ENCODE data around the gene PCSK4. TPM values are rescaled to one million over a fixed set of nuclear protein-coding genes. Genes with fewer than 3 reads are reported as not detected.

PCSK4 gene
- total RNA-seq, 1 donor from 2014 or later, result 5.4 TPM

DNA sequence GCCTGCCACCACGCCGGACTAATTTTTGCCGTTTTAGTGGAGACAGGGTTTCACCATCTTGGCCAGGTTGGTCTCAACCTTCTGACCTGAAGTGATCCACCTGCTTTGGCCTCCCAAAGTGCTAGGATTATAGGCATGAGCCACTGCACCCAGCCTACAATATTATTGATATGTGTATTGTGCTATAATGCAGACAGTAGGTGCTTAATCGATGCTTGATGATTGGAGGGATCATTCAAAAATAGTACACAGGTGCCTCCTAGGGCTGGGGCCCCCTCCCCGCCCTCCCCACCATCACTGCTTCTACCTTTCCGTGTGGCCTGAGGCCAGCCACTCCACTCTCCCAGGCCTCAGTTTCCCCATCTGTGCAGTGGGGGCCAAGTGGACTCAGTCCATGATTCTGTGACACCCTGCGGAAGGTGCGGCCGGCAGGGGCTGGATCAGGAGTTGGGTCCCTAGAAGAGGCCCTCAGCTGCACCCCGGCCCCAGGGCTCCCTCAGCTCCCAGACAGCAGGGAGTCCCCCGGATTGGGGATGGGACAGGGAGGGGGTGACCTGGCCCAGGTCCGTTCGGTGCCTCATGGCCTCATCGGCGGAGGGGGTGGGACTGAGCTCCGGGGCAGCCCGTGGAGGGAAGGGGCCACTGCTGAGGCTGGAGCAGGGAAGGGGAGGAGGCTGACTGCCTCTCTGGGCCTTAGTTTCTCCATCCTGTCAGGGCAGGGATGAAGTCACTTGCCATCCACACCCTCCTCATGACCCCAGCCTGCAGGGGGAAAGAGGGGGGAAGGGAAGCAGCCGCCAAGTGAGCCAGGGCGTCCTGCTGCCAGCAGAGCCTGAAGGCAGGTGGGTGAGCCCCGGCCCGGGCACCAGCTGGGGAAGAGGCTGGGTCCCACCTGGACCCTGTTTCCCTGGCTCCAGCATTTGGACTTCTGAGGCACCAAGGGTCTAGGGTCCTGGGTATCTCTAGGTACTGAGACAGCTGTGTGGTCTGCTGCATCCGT is 21.5 kb upstream of the PCSK4 start:
- Histone ChIP-seq H3K9me3 (no peaks in the 10 kb centered on the region), H3K4me1 (peaks cover 61% of the 10 kb centered on the region), H3K27me3 (no peaks in the 10 kb centered on the region), H3K27ac (peak overlapping the region; percentile 87), H3K36me3 (no peaks in the 10 kb centered on the region), H3K4me3 (peak overlapping the region; percentile 55 to 59)
- intact Hi-C loops (cut with DNase I), result no loop called here
- no peak for DNase-seq (ENCODE audit: extremely low spot score in 2 of 2)
- TF ChIP-seq, protein P1, sequence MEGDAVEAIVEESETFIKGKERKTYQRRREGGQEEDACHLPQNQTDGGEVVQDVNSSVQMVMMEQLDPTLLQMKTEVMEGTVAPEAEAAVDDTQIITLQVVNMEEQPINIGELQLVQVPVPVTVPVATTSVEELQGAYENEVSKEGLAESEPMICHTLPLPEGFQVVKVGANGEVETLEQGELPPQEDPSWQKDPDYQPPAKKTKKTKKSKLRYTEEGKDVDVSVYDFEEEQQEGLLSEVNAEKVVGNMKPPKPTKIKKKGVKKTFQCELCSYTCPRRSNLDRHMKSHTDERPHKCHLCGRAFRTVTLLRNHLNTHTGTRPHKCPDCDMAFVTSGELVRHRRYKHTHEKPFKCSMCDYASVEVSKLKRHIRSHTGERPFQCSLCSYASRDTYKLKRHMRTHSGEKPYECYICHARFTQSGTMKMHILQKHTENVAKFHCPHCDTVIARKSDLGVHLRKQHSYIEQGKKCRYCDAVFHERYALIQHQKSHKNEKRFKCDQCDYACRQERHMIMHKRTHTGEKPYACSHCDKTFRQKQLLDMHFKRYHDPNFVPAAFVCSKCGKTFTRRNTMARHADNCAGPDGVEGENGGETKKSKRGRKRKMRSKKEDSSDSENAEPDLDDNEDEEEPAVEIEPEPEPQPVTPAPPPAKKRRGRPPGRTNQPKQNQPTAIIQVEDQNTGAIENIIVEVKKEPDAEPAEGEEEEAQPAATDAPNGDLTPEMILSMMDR (IDR thresholded peaks at IDR 0.05), result no peak

DNA sequence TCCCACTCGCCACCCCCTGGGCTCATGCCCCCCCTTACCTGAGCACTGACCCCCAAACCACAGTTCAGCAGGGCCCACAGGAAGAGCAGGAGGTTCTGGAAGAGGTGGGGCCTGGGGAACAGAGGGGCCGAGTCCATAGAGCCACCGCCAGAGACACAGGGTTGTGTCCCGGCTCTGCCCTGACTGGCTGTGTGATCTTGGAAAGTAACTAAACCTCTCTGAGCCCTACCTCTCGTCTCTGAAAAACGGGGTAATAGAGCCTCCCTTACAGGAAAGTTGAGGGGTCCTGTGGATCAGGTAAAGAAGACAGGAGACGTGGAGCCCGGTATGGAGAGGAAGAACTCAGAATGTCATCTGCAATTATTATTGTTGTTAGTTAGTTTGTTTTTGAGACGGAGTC is 20.7 kb upstream of the PCSK4 start:
- no peak for TF ChIP-seq POLR2A (IDR thresholded peaks at IDR 0.05)
- TF ChIP-seq, protein P1 (IDR thresholded peaks at IDR 0.05), result no peak
- no peak for TF ChIP-seq POLR2AphosphoS5 (IDR thresholded peaks at IDR 0.05; ENCODE audit: insufficient read depth in 1 of 2, low read depth in 1 of 2)
- intact Hi-C loops (cut with DNase I), result no loop called here
- H3K36me3 ChIP-seq, result no peaks in the 10 kb centered on the region
- H3K9me3 ChIP-seq, result no peaks in the 10 kb centered on the region
- H3K27me3 ChIP-seq, result no peaks in the 10 kb centered on the region
- peak overlapping the region; percentile 87 for H3K27ac ChIP-seq
- peak overlapping the region; percentile 55 to 59 for H3K4me3 ChIP-seq
- DNase-seq (ENCODE audit: extremely low spot score in 2 of 2), result no peak
- H3K4me1 ChIP-seq, result peaks cover 61% of the 10 kb centered on the region

DNA sequence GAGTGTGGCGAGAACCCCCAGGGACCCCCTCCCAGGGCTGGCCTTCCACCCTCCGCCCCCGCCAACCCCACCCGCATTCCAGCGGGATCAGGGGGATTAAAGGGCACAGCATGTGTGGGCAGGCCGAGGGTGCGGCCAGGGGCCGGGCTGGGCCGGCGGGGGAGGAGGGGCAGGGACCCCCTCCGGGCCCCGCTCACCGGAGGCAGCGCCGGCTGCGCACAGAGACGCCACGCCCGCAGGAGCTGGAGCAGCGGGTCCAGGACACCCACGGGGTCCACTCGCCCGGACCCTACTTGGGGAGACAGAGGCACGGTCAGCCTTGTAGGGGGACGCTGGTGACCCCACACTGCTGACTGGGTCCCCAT is 20.3 kb upstream of the PCSK4 start:
- Histone ChIP-seq H3K27ac (peak overlapping the region; percentile 87), H3K4me3 (peak overlapping the region; percentile 28 to 59), H3K4me1 (peaks cover 61% of the 10 kb centered on the region), H3K27me3 (no peaks in the 10 kb centered on the region), H3K36me3 (no peaks in the 10 kb centered on the region), H3K9me3 (no peaks in the 10 kb centered on the region)
- TF ChIP-seq POLR2AphosphoS5 (IDR thresholded peaks at IDR 0.05; ENCODE audit: insufficient read depth in 1 of 2, low read depth in 1 of 2) (no peak), POLR2A (IDR thresholded peaks at IDR 0.05) (no peak)
- no peak for DNase-seq (ENCODE audit: extremely low spot score in 2 of 2)
- intact Hi-C loops (cut with DNase I), result no loop called here

DNA sequence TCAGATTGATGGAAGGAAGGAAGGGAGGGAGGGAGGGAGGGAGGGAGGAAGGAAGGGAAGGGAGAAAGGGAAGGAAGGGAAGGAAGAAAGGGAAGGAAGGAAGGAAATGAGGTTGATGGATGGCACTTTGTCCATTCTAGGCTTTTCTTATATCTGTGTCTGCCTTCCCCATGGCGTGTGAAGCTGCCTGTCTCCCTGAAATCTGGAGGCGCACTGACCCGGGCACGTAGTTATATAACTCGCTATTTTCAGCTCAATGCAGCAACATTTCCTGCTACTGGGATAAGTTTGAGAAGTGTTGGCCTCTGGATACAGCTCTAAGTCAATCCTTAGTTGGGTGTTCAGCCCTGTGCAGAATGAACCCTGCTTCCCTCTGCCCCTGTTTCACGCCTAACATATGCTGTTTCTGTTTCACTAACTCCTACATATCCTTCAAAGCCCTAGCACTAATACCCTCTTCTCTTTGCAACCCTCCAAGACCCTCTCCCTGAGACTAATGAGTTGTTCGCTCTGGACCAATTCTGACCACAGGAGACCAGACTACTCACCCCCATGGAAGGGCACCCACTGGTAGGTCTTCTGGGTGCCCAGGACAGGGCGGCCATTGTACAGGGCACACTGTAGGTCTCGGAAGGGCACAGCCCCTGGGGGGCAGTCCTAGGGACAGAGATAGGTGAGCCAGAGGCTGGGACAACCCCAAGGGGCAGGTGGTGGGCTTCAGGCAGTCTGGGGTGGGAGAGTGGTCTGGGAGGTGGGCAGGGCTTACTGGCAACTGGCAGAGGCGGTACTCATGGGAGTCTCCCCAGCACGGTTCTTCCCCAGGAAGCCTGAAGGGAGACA is 19.7 kb upstream of the PCSK4 start:
- H3K27me3 ChIP-seq, result no peaks in the 10 kb centered on the region
- H3K27ac ChIP-seq, result peak overlapping the region; percentile 87
- H3K4me3 ChIP-seq, result peak overlapping the region; percentile 28 to 59
- H3K36me3 ChIP-seq, result no peaks in the 10 kb centered on the region
- H3K4me1 ChIP-seq, result peaks cover 61% of the 10 kb centered on the region
- no peak for DNase-seq (ENCODE audit: extremely low spot score in 2 of 2)
- TF ChIP-seq POLR2A (IDR thresholded peaks at IDR 0.05), result no peak
- TF ChIP-seq, protein P1 (IDR thresholded peaks at IDR 0.05), result no peak
- no peak for TF ChIP-seq POLR2AphosphoS5 (IDR thresholded peaks at IDR 0.05; ENCODE audit: insufficient read depth in 1 of 2, low read depth in 1 of 2)
- H3K9me3 ChIP-seq, result no peaks in the 10 kb centered on the region
- intact Hi-C loops (cut with DNase I), result no loop called here

DNA sequence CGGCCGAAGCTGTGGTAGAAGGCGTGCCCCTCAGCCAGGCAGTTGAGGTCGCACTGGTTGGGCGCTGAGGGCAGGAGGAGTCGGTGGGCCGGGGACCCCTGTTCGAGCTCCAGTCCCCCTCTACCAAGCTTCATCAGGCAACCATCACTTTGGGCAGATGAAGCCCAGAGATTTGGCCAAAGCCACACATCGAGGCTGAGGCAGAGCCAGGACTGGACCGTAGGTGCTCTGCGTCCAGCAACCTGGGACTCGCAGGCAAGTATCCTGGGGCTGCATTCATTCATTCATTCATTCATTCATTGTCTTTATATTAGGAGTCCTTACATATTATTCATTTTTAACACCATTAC is 18.3 kb upstream of the PCSK4 start:
- Histone ChIP-seq H3K27ac (peak overlapping the region; percentile 87), H3K4me3 (peak overlapping the region; percentile 37 to 48), H3K36me3 (no peaks in the 10 kb centered on the region), H3K4me1 (peaks cover 60% of the 10 kb centered on the region), H3K27me3 (no peaks in the 10 kb centered on the region), H3K9me3 (no peaks in the 10 kb centered on the region)
- no peak for DNase-seq (ENCODE audit: extremely low spot score in 2 of 2)
- TF ChIP-seq, protein P1 (IDR thresholded peaks at IDR 0.05), result no peak
- TF ChIP-seq POLR2AphosphoS5 (IDR thresholded peaks at IDR 0.05; ENCODE audit: insufficient read depth in 1 of 2, low read depth in 1 of 2) (no peak), POLR2A (IDR thresholded peaks at IDR 0.05) (no peak)
- intact Hi-C loops (cut with DNase I), result no loop called here

Data from vagina (tissue), 2 donors.